KBM-7 (cell line): Measurements from ENCODE around the gene CEP72.
"Not testable (repeated sequence)": the region's sequence is repeated elsewhere in the genome, so short reads cannot be mapped to it uniquely, and the experiment has no call there.

Experiments used
- DNase-seq: peaks from one replicate; pipeline ENCODE4 v3.0.0-alpha.2; 2015
- in situ Hi-C: fragments of 300-500 bp; cut with MboI; formaldehyde crosslinking; loops from 2 replicates; pipeline ENCODE4 v1.14.3; 2020; ENCODE audit warnings: low sequenced_read_pairs, low pct_unique_long_range_greater_than_20kb, mixed read lengths

The CEP72 gene

GRCh38 chr5:675871-676698 is 63.9 kb downstream of the CEP72 start:
- no peak for DNase-seq
- in situ Hi-C loops, result no loop called here

GRCh38 chr5:676699-677076 is 64.5 kb downstream of the CEP72 start:
- no peak for DNase-seq
- in situ Hi-C loops, result no loop called here

DNA sequence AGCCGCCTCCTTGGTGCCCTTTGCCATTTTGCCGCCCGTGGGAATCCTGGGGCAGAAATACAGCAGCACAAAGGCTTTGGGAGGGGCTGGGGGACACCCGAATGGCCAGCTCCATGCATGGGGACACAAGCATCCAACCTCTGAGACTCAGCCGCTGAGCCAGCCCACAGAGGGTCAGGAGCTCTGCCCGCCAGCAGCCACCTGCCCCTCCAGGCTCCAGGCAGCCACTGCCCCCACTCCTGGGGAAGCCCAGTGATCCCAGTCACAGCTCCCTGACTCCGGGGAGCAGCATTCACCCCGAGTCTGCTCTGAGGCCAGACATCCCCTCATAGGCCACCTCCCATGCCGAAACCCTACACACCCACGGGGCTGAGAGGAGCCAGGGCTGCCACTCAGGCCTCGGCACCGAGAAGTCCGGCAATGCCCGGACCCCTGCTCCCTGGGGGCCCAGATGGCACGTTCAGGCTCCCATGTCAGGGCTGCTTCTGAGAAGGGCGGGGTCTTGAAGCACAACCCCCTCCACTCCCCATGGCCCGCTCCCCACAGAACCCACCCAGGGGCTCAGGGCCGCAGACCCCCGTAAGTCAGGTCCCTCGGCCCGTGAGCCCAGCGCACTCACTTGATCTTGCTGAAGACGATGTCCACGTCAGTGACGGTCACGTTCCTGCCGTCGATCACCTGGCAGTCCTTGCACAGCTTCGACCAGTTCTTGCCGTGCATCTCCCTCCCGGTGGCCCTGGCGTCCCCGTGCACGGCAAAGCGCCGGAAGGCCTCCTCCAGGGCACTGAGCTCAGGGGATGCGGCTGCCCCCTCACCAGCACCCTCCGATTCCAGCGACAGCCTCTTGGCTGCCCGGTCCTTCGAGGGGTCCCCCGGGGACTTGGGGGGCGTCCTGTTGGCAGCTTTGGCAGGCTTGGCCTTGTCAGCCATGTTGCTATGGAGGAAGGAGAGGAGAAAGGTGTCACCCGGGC is 65.3 kb downstream of the CEP72 start:
- in situ Hi-C loops, result no loop called here

DNA sequence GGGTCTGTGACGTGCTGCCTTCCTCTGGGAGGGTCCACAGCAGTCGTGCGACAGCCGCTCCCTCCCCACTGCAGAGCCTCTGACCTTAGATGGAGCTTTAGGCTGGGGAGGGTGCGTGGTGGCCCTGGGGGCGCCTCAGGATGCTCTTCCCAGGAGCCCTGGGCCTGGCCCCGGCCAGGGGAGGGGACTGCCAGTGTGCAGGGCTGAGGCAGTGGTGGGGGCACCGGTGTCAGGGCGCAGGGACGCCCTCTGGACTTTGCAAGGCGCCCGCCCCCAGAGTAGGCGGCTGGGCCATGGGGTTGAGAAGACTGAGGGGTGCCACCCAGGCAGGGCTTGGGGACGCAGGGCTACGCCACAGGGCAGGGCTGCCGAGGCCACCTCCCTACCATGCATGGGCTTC is 66.4 kb downstream of the CEP72 start:
- DNase-seq, in situ Hi-C loops: not testable (repeated sequence)

More for the DNA sequence above, 65.3 kb downstream of the CEP72 start:
- no peak for DNase-seq

GRCh38 chr5:679166-679895 is 67.2 kb downstream of the CEP72 start:
- in situ Hi-C loops, result not testable (repeated sequence)

GRCh38 chr5:680118-680795 is 68.1 kb downstream of the CEP72 start:
- in situ Hi-C loops, result loop anchor here (5.0 kb wide), 1 partner anchor 97 kb away; no protein-coding TSS in a partner anchor
- not testable (repeated sequence) for DNase-seq

More at GRCh38 chr5:679166-679895, 67.2 kb downstream of the CEP72 start:
- not testable (repeated sequence) for DNase-seq

DNA sequence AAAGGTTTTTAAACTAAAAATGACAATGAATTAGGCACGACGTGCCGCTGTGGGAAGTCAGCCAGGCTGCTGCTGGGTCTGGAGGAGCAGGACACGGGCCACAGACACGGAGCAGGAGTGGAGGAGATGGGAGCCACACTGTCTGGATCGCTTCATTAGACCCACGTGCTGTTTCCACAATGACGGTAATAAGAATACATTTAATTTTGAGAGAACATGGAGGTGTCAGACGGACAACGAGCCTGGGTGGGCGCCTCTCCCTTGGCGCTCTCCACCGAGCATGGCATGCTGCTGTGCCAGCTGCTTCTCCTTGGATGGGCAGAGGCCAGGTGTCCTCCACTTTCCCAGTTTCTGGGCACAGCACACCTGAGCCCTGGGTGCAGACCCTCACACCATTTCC is 68.7 kb downstream of the CEP72 start:
- not testable (repeated sequence) for DNase-seq
- in situ Hi-C loops, result loop anchor here (5.0 kb wide), 1 partner anchor 96 kb away; no protein-coding TSS in a partner anchor

GRCh38 chr5:681317-682191 is 69.4 kb downstream of the CEP72 start:
- in situ Hi-C loops, result loop anchor here (5.0 kb wide), 1 partner anchor 96 kb away; no protein-coding TSS in a partner anchor
- not testable (repeated sequence) for DNase-seq

GRCh38 chr5:682216-682615 is 70.1 kb downstream of the CEP72 start:
- in situ Hi-C loops, result loop anchor here (5.0 kb wide), 1 partner anchor 95 kb away; no protein-coding TSS in a partner anchor
- not testable (repeated sequence) for DNase-seq

DNA sequence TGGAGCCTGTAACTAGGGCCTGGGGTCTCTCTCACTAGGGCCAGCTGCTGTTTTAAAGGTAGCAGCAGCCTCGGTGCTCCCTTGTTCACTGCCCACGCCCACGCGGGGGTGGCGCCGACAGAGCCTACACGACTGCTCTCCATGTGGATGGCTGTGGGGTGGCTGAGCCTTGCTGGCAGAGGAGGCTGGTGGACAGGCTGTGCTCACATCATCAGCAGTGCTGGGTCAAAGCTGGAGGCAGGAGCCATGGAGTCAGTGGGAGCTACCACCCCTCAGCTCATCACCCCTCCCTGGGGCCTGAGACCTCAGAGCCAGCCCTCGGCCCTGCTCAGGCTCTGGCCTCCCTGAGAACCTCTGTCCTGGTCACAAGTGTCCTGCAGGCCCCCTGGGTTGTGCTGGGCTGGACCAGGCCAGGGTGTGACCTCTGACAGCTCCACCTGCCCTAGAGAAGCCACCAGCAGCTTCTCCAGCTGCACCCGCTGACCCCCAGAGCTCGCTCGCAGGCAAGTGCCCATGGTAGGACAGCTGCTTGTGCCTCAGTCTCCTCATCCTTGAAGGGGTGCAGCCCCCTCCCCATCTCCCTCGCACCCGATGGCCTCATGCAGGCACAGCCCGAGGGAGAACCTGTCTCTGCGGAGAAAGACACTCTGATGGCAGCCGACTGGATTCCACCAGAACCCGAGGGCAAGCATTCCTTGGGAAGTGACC is 70.7 kb downstream of the CEP72 start:
- in situ Hi-C loops, result loop anchor here (5.0 kb wide), 1 partner anchor 94 kb away; no protein-coding TSS in a partner anchor
- not testable (repeated sequence) for DNase-seq

- DNase-seq, result no peak
- in situ Hi-C loops, result loop anchor here (5.0 kb wide), 1 partner anchor 93 kb away; no protein-coding TSS in a partner anchor
Measured at GRCh38 chr5:683551-684481, 71.7 kb downstream of the CEP72 start.

GRCh38 chr5:684751-685216 is 72.6 kb downstream of the CEP72 start:
- in situ Hi-C loops, result loop anchor here (5.0 kb wide), 1 partner anchor 93 kb away; no protein-coding TSS in a partner anchor
- no peak for DNase-seq

DNA sequence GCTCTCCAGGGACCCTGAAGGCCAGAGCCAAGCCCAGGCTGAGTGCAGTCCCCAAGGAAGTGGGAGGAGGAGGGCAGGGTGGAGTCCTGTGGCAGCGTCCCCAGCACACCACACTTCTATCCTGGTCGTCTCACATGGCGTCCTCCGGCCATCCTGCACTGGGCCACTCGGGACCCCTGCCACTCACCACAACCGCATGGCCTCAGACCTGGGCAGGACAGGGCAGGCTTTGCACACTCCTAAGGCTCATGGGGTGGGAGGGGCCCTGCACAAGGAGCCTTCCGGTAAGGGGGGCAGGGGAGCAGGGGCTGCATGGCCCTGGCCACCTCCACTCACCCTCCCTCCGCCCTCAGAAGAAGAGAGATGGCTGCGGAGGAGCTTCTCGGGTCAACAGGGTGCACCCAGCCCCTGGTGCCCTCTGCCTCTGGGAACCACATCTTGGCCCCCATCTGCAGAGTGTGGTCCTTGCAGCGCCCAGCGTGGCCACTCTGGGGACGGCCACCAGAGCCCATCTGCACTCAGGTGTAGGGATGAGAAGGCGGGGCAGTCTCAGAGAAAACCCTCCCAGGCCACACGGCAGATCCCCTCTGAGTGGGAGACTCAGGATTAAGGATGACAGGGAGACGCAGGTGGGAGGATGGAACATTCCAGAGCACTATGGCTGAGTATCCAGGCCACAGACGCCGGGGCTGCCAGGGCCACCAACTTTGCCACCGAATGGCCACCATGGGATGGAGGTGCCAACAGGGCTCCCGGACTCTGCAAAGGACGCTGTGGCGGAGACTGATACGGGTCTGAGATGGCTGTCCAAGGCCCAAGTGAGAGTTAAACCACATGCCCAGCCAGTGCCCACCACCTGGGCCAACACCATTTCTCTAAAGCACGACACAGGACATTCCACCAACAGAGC is 73.4 kb downstream of the CEP72 start:
- in situ Hi-C loops, result no loop called here
- DNase-seq, result no peak

GRCh38 chr5:686172-686523 is 74.0 kb downstream of the CEP72 start:
- DNase-seq, in situ Hi-C loops: not testable (repeated sequence)

GRCh38 chr5:686936-687335 is 74.8 kb downstream of the CEP72 start:
- DNase-seq, in situ Hi-C loops: not testable (repeated sequence)
